Measurements from ENCODE around the gene EEF1AKMT1.

EEF1AKMT1 gene

GRCh38 chr13:20680416-20681080, 93.2 kb downstream of the EEF1AKMT1 start:
- no peak overlapping the region for H3K27ac ChIP-seq
- no peak for TF ChIP-seq CTCF (conservative IDR thresholded peaks at IDR 0.05)

- TF ChIP-seq CTCF (conservative IDR thresholded peaks at IDR 0.05), result no peak
- H3K27ac ChIP-seq, result no peak overlapping the region
Measured at GRCh38 chr13:20679879-20680278, 93.9 kb downstream of the EEF1AKMT1 start.
